GM12878 (cell line): ENCODE data around the gene MRGPRG. TPM values are rescaled to one million over a fixed set of nuclear protein-coding genes. Genes with fewer than 3 reads are reported as not detected.

ENCODE experiments used
- ATAC-seq: fragments of 200-7000 bp; cut with Tn5 transposase; 3 replicates; pipeline ENCODE4 v1.9.1; 2020; ENCODE audit warnings: mild to moderate bottlenecking, moderate library complexity
- BruUV-seq: library from RNA; stranded (reverse); fragments of 400-500 nt; replicated peaks from 2 replicates; lab custom pipeline; 2021; lab: Mats Ljungman, UMichigan
- CTCF ChIA-PET: fragments of 300-600 bp; sonication (Branson Sonifier 250); formaldehyde crosslinking; extraction: SDS; loops from one replicate; lab custom pipeline; 2021; ENCODE audit warnings: inconsistent platforms; lab: Yijun Ruan, JAX
- POLR2A ChIA-PET: fragments of 350-600 bp; formaldehyde crosslinking; extraction: SDS; loops from one replicate; lab custom pipeline; 2021; ENCODE audit warnings: inconsistent platforms; lab: Charles Lee
- RAD21 ChIA-PET: fragments of 300-600 bp; sonication (Branson Sonifier 250); formaldehyde crosslinking; loops from one replicate; lab custom pipeline; 2023; ENCODE audit warnings: antibody characterized with exemption; ENCODE audit not compliant: unreplicated experiment; lab: Charles Lee
- SMC1A ChIA-PET: fragments of 300-600 bp; sonication (Branson Sonifier 250); formaldehyde crosslinking; loops from one replicate; lab custom pipeline; 2023; ENCODE audit not compliant: unreplicated experiment, uncharacterized antibody; lab: Charles Lee
- DNase-seq: peaks from one replicate; pipeline ENCODE4 v3.0.0-alpha.2; 2011; ENCODE audit warnings: low read depth, low spot score
- FAIRE-seq: peaks from 3 replicates; lab custom pipeline; 2011; peaks lifted over from hg19 to GRCh38; lab: Jason Lieb, UNC
- H2AFZ ChIP-seq: 2 replicates; pipeline ENCODE4 v1.6.0; 2011; ENCODE audit warnings: low read depth, low read length, control low read depth; ENCODE audit not compliant: control insufficient read depth
- H3K27ac ChIP-seq: 2 replicates; pipeline ENCODE4 v1.5.1; 2011; ENCODE audit warnings: control low read depth; ENCODE audit not compliant: control insufficient read depth, insufficient read depth
- H3K27me3 ChIP-seq, 2 experiments: replicated peaks in 1 of 2; 2 replicates each; pipeline versions ENCODE4 v1.6.0 to v1.6.1; 2011; ENCODE audit warnings: low read length in 1 of 2; ENCODE audit not compliant: control insufficient read depth in 2 of 2, insufficient read depth in 2 of 2
- H3K36me3 ChIP-seq, 2 experiments: 2 replicates each; pipeline ENCODE4 v1.5.1; 2011; ENCODE audit warnings: low read length in 1 of 2; ENCODE audit not compliant: control insufficient read depth in 2 of 2, insufficient read depth in 2 of 2
- H3K4me1 ChIP-seq: 2 replicates; pipeline ENCODE4 v1.6.1; 2011; ENCODE audit warnings: mild to moderate bottlenecking, low read length, moderate library complexity, mixed read lengths; ENCODE audit not compliant: control insufficient read depth, insufficient read depth
- H3K4me2 ChIP-seq: 2 replicates; pipeline ENCODE4 v1.6.0; 2011; ENCODE audit warnings: control low read depth; ENCODE audit not compliant: control insufficient read depth, insufficient read depth
- H3K4me3 ChIP-seq: fragments of 200-600 bp; sonication (generic); 2 replicates; pipeline ENCODE4 v1.5.1; 2016
- H3K79me2 ChIP-seq: 2 replicates; pipeline ENCODE4 v1.6.0; 2011; ENCODE audit warnings: low read length; ENCODE audit not compliant: control insufficient read depth, insufficient read depth
- H3K9ac ChIP-seq: 2 replicates; pipeline ENCODE4 v1.8.0; 2011; ENCODE audit warnings: low read length, control low read depth, mixed read lengths; ENCODE audit not compliant: control insufficient read depth, insufficient read depth
- H3K9me3 ChIP-seq: replicated peaks from 3 replicates; pipeline ENCODE4 v1.5.1; 2011; ENCODE audit warnings: mild to moderate bottlenecking, low read length; ENCODE audit not compliant: control insufficient read depth, insufficient read depth
- H4K20me1 ChIP-seq: 2 replicates; pipeline ENCODE4 v1.6.0; 2011; ENCODE audit not compliant: control insufficient read depth, insufficient read depth
- BMI1 ChIP-seq: fragments of 450-650 bp; IDR thresholded peaks from 2 replicates; pipeline ENCODE4 v1.6.1; 2016; ENCODE audit warnings: mild to moderate bottlenecking, moderate library complexity, borderline replicate concordance
- HDAC2 ChIP-seq: fragments of 200-600 bp; sonication (generic); IDR thresholded peaks from 2 replicates; pipeline ENCODE4 v1.6.1; 2017
- SMARCA5 ChIP-seq: fragments of 450-650 bp; IDR thresholded peaks from 2 replicates; pipeline ENCODE4 v1.6.1; 2017; ENCODE audit warnings: mild to moderate bottlenecking
- WGBS: methylation state at CpG from one replicate; pipeline ENCODE4 v1.1.6; 2016; ENCODE audit warnings: low lambda C conversion rate; ENCODE audit not compliant: insufficient replicate concordance, insufficient coverage; ENCODE audit errors: missing lambda C conversion rate; 5-methylcytosine and 5-hydroxymethylcytosine counted together
- in situ Hi-C: fragments of 300-500 bp; cut with MboI; formaldehyde crosslinking; loops from 9 replicates; pipeline ENCODE4 v1.14.3; 2018; ENCODE audit warnings: mixed read lengths
- intact Hi-C: fragments of 100-400 bp; cut with micrococcal nuclease; formaldehyde crosslinking; loops from one replicate; pipeline ENCODE4 v1.14.2; 2022; ENCODE audit not compliant: unreplicated experiment
- polyA plus RNA-seq, 11 experiments: library from polyadenylated mRNA; depleted of rRNA in 4 of 11; unstranded in 6 of 11; stranded (reverse) in 5 of 11; fragments of >200 nt; fragmentation: Nextera tagmentation in 4 of 11; fragmentation: Illumina TruSeq in 1 of 11; extraction: Ambion mirVana in 4 of 11; extraction: Trizol in 1 of 11; gene quantifications; 1 replicate in 1 of 11; 2 replicates in 10 of 11; pipeline versions ENCODE4 v1.2.1 to v1.2.3, GENCODE V29; 2011 to 2016; ENCODE audit warnings: inconsistent platforms in 2 of 11, missing spikeins in 2 of 11, low read depth in 1 of 11
- total RNA-seq, 4 experiments: library from RNA; depleted of rRNA in 3 of 4; stranded (reverse); fragments of >200 nt in 3 of 4; fragmentation: Illumina TruSeq in 1 of 4; extraction: Trizol in 1 of 4; gene quantifications; 2 replicates each; pipeline versions ENCODE4 v1.2.1 to v1.2.3, GENCODE V29; 2013 to 2021
- TF ChIP-seq, protein P1 (sequence below): fragments of 450-650 bp; formaldehyde crosslinking; IDR thresholded peaks from 2 replicates; pipeline ENCODE4 v1.5.0; 2022; ENCODE audit warnings: mild to moderate bottlenecking, missing genetic modification characterization

The MRGPRG gene
- total and polyA plus RNA-seq, 10 of the 15 experiments (the other 5 are each of a cell fraction or from before 2014, with no cell fraction given): not detected

DNA sequence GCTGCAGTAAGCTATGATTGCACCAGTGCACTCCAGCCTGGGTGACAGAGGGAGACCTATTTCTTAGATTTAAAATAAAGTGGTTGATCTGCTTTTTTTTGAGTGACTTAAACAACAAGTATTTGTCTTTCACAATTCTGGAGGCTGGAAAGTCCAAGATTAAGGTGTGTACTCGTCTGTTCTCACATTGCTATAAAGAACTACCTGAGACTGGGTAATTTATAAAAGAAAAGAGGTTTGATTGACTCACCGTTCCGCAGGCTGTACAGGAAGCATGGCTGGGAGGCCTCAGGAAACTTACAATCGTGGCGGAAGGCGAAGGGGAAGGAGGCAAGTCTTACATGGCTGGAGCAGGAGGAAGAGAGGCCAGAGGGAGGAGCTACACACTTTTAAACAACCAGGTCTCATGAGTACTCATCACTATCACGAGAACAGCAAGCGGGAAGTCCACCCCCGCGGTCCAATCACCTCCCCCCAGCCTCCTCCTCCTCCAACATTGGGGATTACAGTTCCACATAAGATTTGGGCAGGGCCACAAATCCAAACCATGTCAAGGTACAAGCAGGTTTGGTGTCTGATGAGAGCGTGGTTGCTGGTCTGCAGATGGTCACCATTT lies 33.8 kb downstream of the MRGPRG start:
- ChIA-PET RAD21 (no interaction called here), SMC1A (no interaction called here), POLR2A (interaction anchor here (0.7 kb wide), 1 partner anchor 28 kb away, joined by 4 read pairs; no protein-coding TSS in a partner anchor), CTCF (no interaction called here)
- Histone ChIP-seq H3K9ac (no peak overlapping the region), H3K4me1 (no peaks in the 10 kb centered on the region), H3K36me3 (no peaks in the 10 kb centered on the region)
- no peak for ATAC-seq
- no peak for DNase-seq
- BruUV-seq: no TSS peak
- TF ChIP-seq SMARCA5 (no peak), BMI1 (no peak), HDAC2 (no peak)
- TF ChIP-seq, protein P1, sequence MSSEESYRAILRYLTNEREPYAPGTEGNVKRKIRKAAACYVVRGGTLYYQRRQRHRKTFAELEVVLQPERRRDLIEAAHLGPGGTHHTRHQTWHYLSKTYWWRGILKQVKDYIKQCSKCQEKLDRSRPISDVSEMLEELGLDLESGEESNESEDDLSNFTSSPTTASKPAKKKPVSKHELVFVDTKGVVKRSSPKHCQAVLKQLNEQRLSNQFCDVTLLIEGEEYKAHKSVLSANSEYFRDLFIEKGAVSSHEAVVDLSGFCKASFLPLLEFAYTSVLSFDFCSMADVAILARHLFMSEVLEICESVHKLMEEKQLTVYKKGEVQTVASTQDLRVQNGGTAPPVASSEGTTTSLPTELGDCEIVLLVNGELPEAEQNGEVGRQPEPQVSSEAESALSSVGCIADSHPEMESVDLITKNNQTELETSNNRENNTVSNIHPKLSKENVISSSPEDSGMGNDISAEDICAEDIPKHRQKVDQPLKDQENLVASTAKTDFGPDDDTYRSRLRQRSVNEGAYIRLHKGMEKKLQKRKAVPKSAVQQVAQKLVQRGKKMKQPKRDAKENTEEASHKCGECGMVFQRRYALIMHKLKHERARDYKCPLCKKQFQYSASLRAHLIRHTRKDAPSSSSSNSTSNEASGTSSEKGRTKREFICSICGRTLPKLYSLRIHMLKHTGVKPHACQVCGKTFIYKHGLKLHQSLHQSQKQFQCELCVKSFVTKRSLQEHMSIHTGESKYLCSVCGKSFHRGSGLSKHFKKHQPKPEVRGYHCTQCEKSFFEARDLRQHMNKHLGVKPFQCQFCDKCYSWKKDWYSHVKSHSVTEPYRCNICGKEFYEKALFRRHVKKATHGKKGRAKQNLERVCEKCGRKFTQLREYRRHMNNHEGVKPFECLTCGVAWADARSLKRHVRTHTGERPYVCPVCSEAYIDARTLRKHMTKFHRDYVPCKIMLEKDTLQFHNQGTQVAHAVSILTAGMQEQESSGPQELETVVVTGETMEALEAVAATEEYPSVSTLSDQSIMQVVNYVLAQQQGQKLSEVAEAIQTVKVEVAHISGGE (CRISPR knock-in tag): no peak
- TF ChIP-seq, all 136 proteins: peak for 0
- intact Hi-C loops (no loop called here), in situ Hi-C loops (no loop called here)
- Histone ChIP-seq H3K4me2 (no peak overlapping the region), H3K79me2 (no peaks in the 10 kb centered on the region), H3K27ac (no peak overlapping the region), H3K4me3 (no peak overlapping the region), H2AFZ (no peak overlapping the region), H3K9me3 (no peaks in the 10 kb centered on the region), H4K20me1 (no peaks in the 10 kb centered on the region), H3K27me3 (no peaks in the 10 kb centered on the region)
- FAIRE-seq: no peak
- WGBS: 22% methylated on average over 11 of the region's 11 CpGs
